ENCODE results near the gene CARHSP1. TPM values are rescaled to one million over a fixed set of nuclear protein-coding genes. Genes with fewer than 3 reads are reported as not detected.

Gene CARHSP1
- polyA plus RNA-seq, 2 donors: 212 to 343 TPM

DNA sequence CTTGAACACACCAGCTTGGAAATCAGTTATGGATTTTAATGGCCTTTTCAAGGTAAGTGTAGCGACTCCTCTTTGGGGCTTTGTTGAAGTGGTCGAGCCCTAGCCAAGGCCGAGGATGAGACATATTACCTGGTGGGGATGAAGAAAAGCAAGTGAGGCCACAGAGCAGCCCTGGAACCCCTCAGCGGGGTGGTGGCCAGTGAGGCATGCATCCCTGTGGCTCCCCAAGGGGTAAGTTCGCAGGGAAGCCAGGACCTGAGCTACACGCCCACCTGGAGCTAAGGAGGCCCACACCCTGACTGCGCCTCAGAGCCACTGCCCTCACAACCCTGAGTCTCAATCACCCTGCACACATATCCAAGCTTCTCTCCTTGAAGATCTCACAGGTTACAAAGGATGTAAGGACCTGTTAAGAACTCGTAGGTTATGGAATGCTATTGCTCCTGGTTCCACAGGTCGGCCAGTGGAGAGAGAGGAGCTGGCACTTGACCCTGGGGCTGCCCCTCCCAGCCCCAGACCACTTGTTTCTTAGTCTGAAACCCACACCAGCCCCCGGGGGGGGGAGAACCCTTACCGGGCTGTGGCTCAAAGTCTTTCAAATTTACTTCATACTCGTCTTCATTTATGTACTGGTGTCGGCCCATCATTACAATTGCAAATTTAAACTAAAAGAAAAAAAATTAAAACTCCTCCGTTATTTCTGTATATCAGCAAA is 25.3 kb upstream of the CARHSP1 start:
- no peak overlapping the region for H3K27ac ChIP-seq (ENCODE audit: low read depth in 2 of 2, low read length in 1 of 2)
- H3K36me3 ChIP-seq (ENCODE audit: control insufficient read depth in 2 of 2, insufficient read depth in 2 of 2, low read length in 1 of 2): peaks cover 38 to 59% of the 10 kb centered on the region in 2 donors
- WGBS, 2 donors: 84 to 85% methylated on average over 14 of the region's 14 CpGs
- H3K4me3 ChIP-seq (ENCODE audit: low read depth in 1 of 2, low read length in 2 of 2): no peak overlapping the region
- no peaks in the 10 kb centered on the region for H3K27me3 ChIP-seq (ENCODE audit: control insufficient read depth in 1 of 2, insufficient read depth in 2 of 2, low read length in 2 of 2)
- H3K9me3 ChIP-seq (ENCODE audit: control insufficient read depth in 2 of 2, insufficient read depth in 1 of 2, low read depth in 1 of 2, low read length in 1 of 2): no peaks in the 10 kb centered on the region
- H3K4me1 ChIP-seq (ENCODE audit: control insufficient read depth in 2 of 2, insufficient read depth in 2 of 2, low read length in 1 of 2): peaks cover 3 to 4% of the 10 kb centered on the region in 2 donors

DNA sequence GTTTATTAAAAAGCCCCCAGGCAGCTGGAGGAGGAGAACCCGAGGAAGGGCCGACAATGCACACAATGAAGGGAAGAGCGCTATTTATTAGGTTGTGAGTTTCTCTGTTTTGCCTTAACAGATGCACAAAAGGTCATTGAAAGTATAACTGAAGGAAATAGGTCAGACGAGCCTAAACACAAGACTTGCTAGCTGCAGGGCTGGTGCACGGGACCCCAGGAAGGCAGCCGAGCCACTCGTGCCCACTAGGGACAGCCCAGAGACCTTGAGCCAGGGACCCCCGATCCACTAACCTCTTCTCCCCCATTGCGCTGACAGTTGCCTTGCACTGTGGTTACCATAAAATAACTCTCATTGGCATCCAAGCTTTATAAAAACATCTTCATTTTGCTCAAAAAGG is 24.6 kb upstream of the CARHSP1 start:
- WGBS, 2 donors: 77 to 81% methylated on average over 9 of the region's 9 CpGs
- peaks cover 38 to 56% of the 10 kb centered on the region in 2 donors for H3K36me3 ChIP-seq (ENCODE audit: control insufficient read depth in 2 of 2, insufficient read depth in 2 of 2, low read length in 1 of 2)
- no peaks in the 10 kb centered on the region for H3K27me3 ChIP-seq (ENCODE audit: control insufficient read depth in 1 of 2, insufficient read depth in 2 of 2, low read length in 2 of 2)
- no peaks in the 10 kb centered on the region for H3K9me3 ChIP-seq (ENCODE audit: control insufficient read depth in 2 of 2, insufficient read depth in 1 of 2, low read depth in 1 of 2, low read length in 1 of 2)
- H3K4me1 ChIP-seq (ENCODE audit: control insufficient read depth in 2 of 2, insufficient read depth in 2 of 2, low read length in 1 of 2): peaks cover 3 to 4% of the 10 kb centered on the region in 2 donors
- no peak overlapping the region for H3K27ac ChIP-seq (ENCODE audit: low read depth in 2 of 2, low read length in 1 of 2)
- H3K4me3 ChIP-seq (ENCODE audit: low read depth in 1 of 2, low read length in 2 of 2): no peak overlapping the region

DNA sequence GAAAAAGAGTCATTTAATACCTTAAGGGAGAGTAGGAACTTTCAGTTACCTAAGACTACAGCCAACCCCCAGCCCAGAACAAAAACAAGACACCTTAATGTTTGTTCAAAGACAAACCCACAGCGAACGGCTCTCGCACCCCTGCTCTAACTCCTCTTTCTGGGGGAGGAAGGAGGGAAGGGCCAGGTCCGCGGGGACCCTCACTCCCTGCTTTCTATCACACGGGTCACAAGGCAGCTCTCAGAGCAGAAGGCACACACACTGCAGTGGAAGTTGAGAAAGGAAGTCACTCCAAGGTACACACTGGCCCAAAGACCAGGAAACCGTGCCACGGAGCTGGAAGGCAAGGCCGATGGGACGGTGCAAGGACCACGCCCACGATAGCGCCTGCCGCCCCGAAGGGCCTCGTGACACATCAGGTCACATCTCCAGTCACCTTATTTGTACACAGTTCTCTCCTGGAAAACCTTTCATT is 23.3 kb upstream of the CARHSP1 start:
- H3K4me1 ChIP-seq (ENCODE audit: control insufficient read depth in 2 of 2, insufficient read depth in 2 of 2, low read length in 1 of 2): peaks cover 3 to 9% of the 10 kb centered on the region in 2 donors
- peaks cover 33 to 49% of the 10 kb centered on the region in 2 donors for H3K36me3 ChIP-seq (ENCODE audit: control insufficient read depth in 2 of 2, insufficient read depth in 2 of 2, low read length in 1 of 2)
- H3K9me3 ChIP-seq (ENCODE audit: control insufficient read depth in 2 of 2, insufficient read depth in 1 of 2, low read depth in 1 of 2, low read length in 1 of 2): no peaks in the 10 kb centered on the region
- H3K4me3 ChIP-seq (ENCODE audit: low read depth in 1 of 2, low read length in 2 of 2): no peak overlapping the region
- no peaks in the 10 kb centered on the region for H3K27me3 ChIP-seq (ENCODE audit: control insufficient read depth in 1 of 2, insufficient read depth in 2 of 2, low read length in 2 of 2)
- H3K27ac ChIP-seq (ENCODE audit: low read depth in 2 of 2, low read length in 1 of 2): peak overlapping the region in 1 of 2 donors; percentile 42
- WGBS, 2 donors: 68 to 84% methylated on average over 16 of the region's 16 CpGs

DNA sequence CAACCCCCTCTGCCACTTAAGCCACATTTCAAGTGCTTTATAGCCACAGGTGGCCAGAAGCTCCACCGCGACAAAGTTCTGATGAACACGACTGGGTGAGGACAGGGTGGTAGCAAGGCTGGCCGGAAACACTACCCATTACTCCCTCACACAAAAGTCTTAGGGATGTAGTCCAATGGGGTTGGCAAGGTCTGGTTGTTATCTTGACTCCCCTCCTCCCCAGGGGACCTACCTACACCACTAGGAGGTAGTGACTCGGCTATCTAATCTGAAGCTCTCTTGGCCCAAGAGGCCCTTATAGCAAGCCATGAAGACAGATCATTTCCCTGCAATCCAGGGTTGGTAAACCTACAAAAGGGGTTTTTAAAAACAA is 21.7 kb upstream of the CARHSP1 start:
- H3K36me3 ChIP-seq (ENCODE audit: control insufficient read depth in 2 of 2, insufficient read depth in 2 of 2, low read length in 1 of 2): peaks cover 28 to 42% of the 10 kb centered on the region in 2 donors
- H3K9me3 ChIP-seq (ENCODE audit: control insufficient read depth in 2 of 2, insufficient read depth in 1 of 2, low read depth in 1 of 2, low read length in 1 of 2): no peaks in the 10 kb centered on the region
- H3K27ac ChIP-seq (ENCODE audit: low read depth in 2 of 2, low read length in 1 of 2): no peak overlapping the region
- no peak overlapping the region for H3K4me3 ChIP-seq (ENCODE audit: low read depth in 1 of 2, low read length in 2 of 2)
- 89% methylated on average over 5 of the region's 5 CpGs for WGBS, 2 donors
- H3K27me3 ChIP-seq (ENCODE audit: control insufficient read depth in 1 of 2, insufficient read depth in 2 of 2, low read length in 2 of 2): no peaks in the 10 kb centered on the region
- H3K4me1 ChIP-seq (ENCODE audit: control insufficient read depth in 2 of 2, insufficient read depth in 2 of 2, low read length in 1 of 2): peaks cover 6 to 21% of the 10 kb centered on the region in 2 donors

DNA sequence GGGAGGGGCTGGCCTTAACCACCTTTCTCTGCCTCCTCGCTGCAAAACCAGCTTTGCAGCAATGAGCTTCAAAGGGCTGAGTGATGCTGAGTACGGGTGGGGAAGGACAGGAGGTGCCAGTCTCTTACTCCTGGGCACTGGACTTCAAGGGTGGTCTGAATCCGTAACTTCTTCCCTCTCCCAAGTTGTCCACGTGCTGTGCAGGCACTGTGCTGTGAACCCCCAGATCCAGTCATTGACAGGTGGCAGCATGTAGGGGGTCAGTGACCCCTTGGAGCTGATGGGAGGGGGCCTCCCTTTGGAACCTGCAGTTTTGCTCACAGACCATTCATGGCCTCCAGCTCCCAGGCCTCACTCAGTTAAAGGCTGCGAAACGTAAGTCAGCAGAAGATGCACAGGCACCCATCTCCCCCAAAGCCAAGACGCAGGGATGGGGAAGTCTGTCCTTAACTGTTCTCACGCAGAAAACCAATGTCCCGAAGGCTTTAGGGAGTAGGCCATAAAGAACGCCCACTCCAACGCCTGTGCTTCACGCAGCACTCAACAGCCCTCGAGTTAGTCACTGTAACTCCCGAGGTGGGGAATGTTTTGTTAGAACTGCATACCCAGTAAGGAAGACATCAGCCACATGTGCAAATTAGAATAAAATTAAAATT is 21.2 kb upstream of the CARHSP1 start:
- H3K27ac ChIP-seq (ENCODE audit: low read depth in 2 of 2, low read length in 1 of 2): no peak overlapping the region
- H3K4me1 ChIP-seq (ENCODE audit: control insufficient read depth in 2 of 2, insufficient read depth in 2 of 2, low read length in 1 of 2): peaks cover 6 to 26% of the 10 kb centered on the region in 2 donors
- no peak overlapping the region for H3K4me3 ChIP-seq (ENCODE audit: low read depth in 1 of 2, low read length in 2 of 2)
- H3K9me3 ChIP-seq (ENCODE audit: control insufficient read depth in 2 of 2, insufficient read depth in 1 of 2, low read depth in 1 of 2, low read length in 1 of 2): no peaks in the 10 kb centered on the region
- H3K36me3 ChIP-seq (ENCODE audit: control insufficient read depth in 2 of 2, insufficient read depth in 2 of 2, low read length in 1 of 2): peaks cover 25 to 40% of the 10 kb centered on the region in 2 donors
- no peaks in the 10 kb centered on the region for H3K27me3 ChIP-seq (ENCODE audit: control insufficient read depth in 1 of 2, insufficient read depth in 2 of 2, low read length in 2 of 2)
- WGBS, 2 donors: 73 to 79% methylated on average over 14 of the region's 14 CpGs

DNA sequence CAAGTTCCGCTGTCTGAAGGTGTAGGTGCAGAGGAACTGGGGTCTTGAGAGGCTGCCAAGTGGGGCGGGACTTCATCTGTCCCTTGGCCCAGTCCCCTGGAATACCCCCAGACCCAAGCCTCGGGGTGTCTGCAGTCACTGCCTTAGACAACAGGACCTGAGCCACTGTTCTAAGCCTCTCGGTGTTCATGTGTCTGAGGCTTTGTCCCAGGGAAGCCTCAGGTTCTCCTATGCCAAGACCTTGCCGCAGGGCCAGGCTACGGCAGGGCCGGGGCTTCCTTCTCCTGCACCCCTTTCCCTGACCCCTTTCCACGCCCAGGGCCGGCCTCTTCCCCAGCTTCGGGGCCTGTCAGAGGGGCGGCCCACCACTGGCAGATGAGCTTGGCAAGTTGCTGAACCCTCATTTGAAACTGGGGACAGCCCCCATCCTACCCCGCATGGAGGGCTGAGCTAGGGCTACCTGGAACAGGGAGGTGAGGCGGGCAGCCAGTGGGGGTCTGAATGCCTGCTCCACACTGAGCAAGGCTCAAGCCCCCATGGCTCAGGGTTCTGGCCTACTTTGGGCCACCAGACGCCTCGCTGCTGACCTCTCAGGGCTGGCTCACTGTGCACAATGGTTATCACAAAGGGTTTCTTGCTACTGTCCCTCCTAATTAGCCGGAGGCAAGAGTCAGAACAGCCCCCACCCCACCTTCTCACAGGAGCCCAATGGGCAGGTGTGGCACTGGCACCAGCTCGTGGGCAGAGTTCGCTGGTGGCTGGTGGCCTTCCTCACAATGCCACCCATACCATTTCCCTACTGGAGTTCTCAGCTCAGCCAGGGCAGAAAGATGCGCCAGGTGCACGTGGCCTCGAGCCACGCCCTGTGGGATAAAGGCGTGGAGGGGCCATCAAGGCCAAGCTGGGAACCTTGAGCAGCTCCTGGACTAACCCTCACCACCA is 20.4 kb upstream of the CARHSP1 start:
- 77 to 84% methylated on average over 23 of the region's 23 CpGs for WGBS, 2 donors
- Histone ChIP-seq H3K36me3 (ENCODE audit: control insufficient read depth in 2 of 2, insufficient read depth in 2 of 2, low read length in 1 of 2) (peaks cover 19 to 33% of the 10 kb centered on the region in 2 donors), H3K4me1 (ENCODE audit: control insufficient read depth in 2 of 2, insufficient read depth in 2 of 2, low read length in 1 of 2) (peaks cover 3 to 31% of the 10 kb centered on the region in 2 donors), H3K27ac (ENCODE audit: low read depth in 2 of 2, low read length in 1 of 2) (no peak overlapping the region), H3K4me3 (ENCODE audit: low read depth in 1 of 2, low read length in 2 of 2) (no peak overlapping the region), H3K27me3 (ENCODE audit: control insufficient read depth in 1 of 2, insufficient read depth in 2 of 2, low read length in 2 of 2) (no peaks in the 10 kb centered on the region), H3K9me3 (ENCODE audit: control insufficient read depth in 2 of 2, insufficient read depth in 1 of 2, low read depth in 1 of 2, low read length in 1 of 2) (no peaks in the 10 kb centered on the region)

DNA sequence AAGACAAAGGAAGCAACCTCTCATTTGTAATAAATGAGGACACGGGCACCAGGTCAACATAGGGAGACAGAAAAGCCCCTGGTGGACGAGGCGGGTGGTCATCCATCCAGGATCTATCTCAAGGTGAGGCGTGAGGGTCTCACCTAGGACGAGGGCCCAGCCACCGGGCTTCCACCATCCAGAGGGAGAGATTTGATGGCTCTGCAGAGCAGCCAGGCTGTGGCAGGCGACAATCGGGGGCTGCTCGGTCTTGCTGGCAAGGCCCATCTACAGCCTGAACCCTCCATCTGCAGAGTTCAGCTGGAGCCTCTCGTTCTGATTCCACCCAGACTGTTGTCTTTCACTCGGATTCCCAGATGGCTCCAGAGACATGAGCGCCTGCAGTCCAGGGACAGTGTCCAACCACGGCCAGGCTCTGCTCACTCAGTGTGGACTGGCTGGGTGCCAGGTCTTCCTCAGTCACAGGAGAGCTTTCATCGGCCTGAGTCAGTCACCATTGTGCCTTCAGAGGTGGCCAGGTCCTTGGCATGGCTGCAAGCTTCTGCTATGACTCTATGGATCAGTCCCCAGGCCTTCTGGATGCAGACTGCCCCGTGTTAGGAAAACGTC is 19.2 kb upstream of the CARHSP1 start:
- 74 to 76% methylated on average over 16 of the region's 16 CpGs for WGBS, 2 donors
- H3K36me3 ChIP-seq (ENCODE audit: control insufficient read depth in 2 of 2, insufficient read depth in 2 of 2, low read length in 1 of 2): peaks cover 13 to 25% of the 10 kb centered on the region in 2 donors
- peaks cover 3 to 31% of the 10 kb centered on the region in 2 donors for H3K4me1 ChIP-seq (ENCODE audit: control insufficient read depth in 2 of 2, insufficient read depth in 2 of 2, low read length in 1 of 2)
- no peaks in the 10 kb centered on the region for H3K27me3 ChIP-seq (ENCODE audit: control insufficient read depth in 1 of 2, insufficient read depth in 2 of 2, low read length in 2 of 2)
- no peaks in the 10 kb centered on the region for H3K9me3 ChIP-seq (ENCODE audit: control insufficient read depth in 2 of 2, insufficient read depth in 1 of 2, low read depth in 1 of 2, low read length in 1 of 2)
- H3K4me3 ChIP-seq (ENCODE audit: low read depth in 1 of 2, low read length in 2 of 2): no peak overlapping the region
- H3K27ac ChIP-seq (ENCODE audit: low read depth in 2 of 2, low read length in 1 of 2): no peak overlapping the region

DNA sequence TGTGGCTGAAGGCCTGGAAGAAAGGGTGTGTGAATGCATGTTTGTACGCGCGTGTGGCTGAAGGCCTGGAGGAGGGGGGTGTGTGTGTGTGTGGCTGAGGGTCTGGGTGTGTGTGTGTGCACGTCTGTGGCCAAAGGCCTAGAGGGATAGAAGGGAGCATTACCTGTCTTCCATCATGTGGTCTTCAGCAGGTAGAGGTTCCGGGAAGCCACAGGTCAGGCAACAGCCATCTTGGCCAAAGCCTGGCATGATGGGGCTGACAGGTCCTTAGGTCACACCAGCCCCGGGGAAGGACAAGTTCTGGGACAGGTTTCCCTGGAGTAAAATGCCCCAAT is 18.6 kb upstream of the CARHSP1 start:
- WGBS, 2 donors: 71 to 81% methylated on average over 6 of the region's 6 CpGs
- H3K36me3 ChIP-seq (ENCODE audit: control insufficient read depth in 2 of 2, insufficient read depth in 2 of 2, low read length in 1 of 2): peaks cover 13 to 23% of the 10 kb centered on the region in 2 donors
- H3K27me3 ChIP-seq (ENCODE audit: control insufficient read depth in 1 of 2, insufficient read depth in 2 of 2, low read length in 2 of 2): no peaks in the 10 kb centered on the region
- no peak overlapping the region for H3K4me3 ChIP-seq (ENCODE audit: low read depth in 1 of 2, low read length in 2 of 2)
- H3K9me3 ChIP-seq (ENCODE audit: control insufficient read depth in 2 of 2, insufficient read depth in 1 of 2, low read depth in 1 of 2, low read length in 1 of 2): no peaks in the 10 kb centered on the region
- H3K4me1 ChIP-seq (ENCODE audit: control insufficient read depth in 2 of 2, insufficient read depth in 2 of 2, low read length in 1 of 2): peaks cover 3 to 31% of the 10 kb centered on the region in 2 donors
- H3K27ac ChIP-seq (ENCODE audit: low read depth in 2 of 2, low read length in 1 of 2): no peak overlapping the region
